ENCODE data around the gene SNAI3. TPM values are rescaled to one million over a fixed set of nuclear protein-coding genes. Genes with fewer than 3 reads are reported as not detected.

SNAI3 gene
- total RNA-seq, 1 donor from 2014 or later = 0.97 TPM

GRCh38 chr16:88628512-88628974 is 57.8 kb downstream of the SNAI3 start:
- intact Hi-C loops (cut with DNase I) = loop anchor here (5.0 kb wide), 1 partner anchor 79 kb away; the partner anchor contains the start of genes CTU2 and RNF166
- DNase-seq (ENCODE audit: low spot score) = no peak

Small RNA genes lying within 50 kb of the gene (microRNA-seq; reads per million reads assigned to microRNA genes)
- not detected for gene MIR4722

Other genes starting within 250 kb of the SNAI3 start
- 9.6 TPM for gene ZFPM1, start 233.2 kb downstream of the SNAI3 start, total RNA-seq
- 20.6 TPM for gene ZC3H18, start 116.1 kb downstream of the SNAI3 start, total RNA-seq
- gene IL17C, start 47.9 kb downstream of the SNAI3 start, total RNA-seq = not detected
- 26.8 TPM for gene CYBA, start 35.5 kb downstream of the SNAI3 start, total RNA-seq
- gene MVD, start 23.4 kb downstream of the SNAI3 start, total RNA-seq = 27.1 TPM
- gene RNF166, start 19.9 kb upstream of the SNAI3 start, total RNA-seq = 17.1 TPM
- 14.9 TPM for gene CTU2, start 20.0 kb upstream of the SNAI3 start, total RNA-seq
- gene PIEZO1, start 98.7 kb upstream of the SNAI3 start, total RNA-seq = 20.4 TPM
- gene CDT1, start 117.3 kb upstream of the SNAI3 start, total RNA-seq = 0.46 TPM
- gene APRT, start 125.4 kb upstream of the SNAI3 start, total RNA-seq = 46.6 TPM
- 18.0 TPM for gene GALNS, start 170.4 kb upstream of the SNAI3 start, total RNA-seq
- 42.3 TPM for gene TRAPPC2L, start 170.6 kb upstream of the SNAI3 start, total RNA-seq
- gene PABPN1L, start 180.2 kb upstream of the SNAI3 start, total RNA-seq = not detected